HUES64 (cell line): ENCODE results near the gene PPEF2.
"Not testable (repeated sequence)": the region's sequence is repeated elsewhere in the genome, so short reads cannot be mapped to it uniquely, and the experiment has no call there.

Experiments used
- H3K27ac ChIP-seq: 2 replicates; pipeline ENCODE4 v1.7.0; 2013; ENCODE audit warnings: low read depth, low read length, inconsistent platforms
- H3K27me3 ChIP-seq: 2 replicates; pipeline ENCODE4 v1.6.1; 2013; ENCODE audit warnings: mild to moderate bottlenecking, low read length; ENCODE audit not compliant: insufficient read depth
- H3K36me3 ChIP-seq: 2 replicates; pipeline ENCODE4 v1.6.1; 2013; ENCODE audit warnings: mild to moderate bottlenecking, low read length; ENCODE audit not compliant: insufficient read depth
- H3K4me1 ChIP-seq: 2 replicates; pipeline ENCODE4 v1.6.1; 2013; ENCODE audit warnings: mild to moderate bottlenecking, low read length, moderate library complexity; ENCODE audit not compliant: insufficient read depth
- H3K4me3 ChIP-seq: 2 replicates; pipeline ENCODE4 v1.5.1; 2013; ENCODE audit warnings: mild to moderate bottlenecking, low read length, moderate library complexity
- H3K9ac ChIP-seq: 2 replicates; pipeline ENCODE4 v1.6.1; 2013; ENCODE audit warnings: mild to moderate bottlenecking, low read depth, low read length
- H3K9me3 ChIP-seq: 2 replicates; pipeline ENCODE4 v1.6.1; 2013; ENCODE audit warnings: low read depth, low read length; ENCODE audit not compliant: insufficient read depth
- WGBS: fragments of 150-250, 120-280 bp; methylation state at CpG from one replicate; pipeline ENCODE4 v1.1.7; 2013; ENCODE audit warnings: missing lambda C conversion rate; 5-methylcytosine and 5-hydroxymethylcytosine counted together

The PPEF2 gene

DNA sequence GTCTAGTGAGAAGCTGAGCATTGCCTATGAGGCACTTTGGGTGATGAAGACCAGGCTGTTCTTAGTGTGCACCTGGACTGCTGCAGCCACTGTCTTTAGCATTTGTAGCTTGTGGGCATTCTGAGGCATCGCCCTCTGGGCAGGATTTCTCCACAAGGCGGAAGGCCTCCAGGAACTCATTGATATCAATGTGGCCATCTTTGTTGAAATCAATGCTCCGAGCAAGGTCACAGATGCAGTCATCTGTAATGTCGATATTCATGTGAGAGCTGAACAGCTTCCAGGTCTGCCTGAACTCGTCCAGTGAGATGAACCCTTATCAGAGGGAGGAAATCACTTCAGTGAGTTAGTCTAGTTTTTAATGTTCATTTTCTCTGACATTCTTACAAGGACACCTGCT lies 41.6 kb downstream of the PPEF2 start:
- Histone ChIP-seq H3K27ac (no peak overlapping the region), H3K4me1 (no peaks in the 10 kb centered on the region), H3K36me3 (no peaks in the 10 kb centered on the region), H3K9ac (no peak overlapping the region), H3K9me3 (no peaks in the 10 kb centered on the region), H3K27me3 (no peaks in the 10 kb centered on the region), H3K4me3 (no peak overlapping the region)
- 90% methylated on average over 5 of the region's 5 CpGs for WGBS

GRCh38 chr4:75858721-75859120 lies 43.5 kb downstream of the PPEF2 start:
- Histone ChIP-seq H3K4me1 (no peaks in the 10 kb centered on the region), H3K4me3 (no peak overlapping the region), H3K36me3 (no peaks in the 10 kb centered on the region), H3K27me3 (no peaks in the 10 kb centered on the region), H3K9ac (no peak overlapping the region), H3K9me3 (no peaks in the 10 kb centered on the region), H3K27ac (no peak overlapping the region)
- WGBS: 54% methylated on average over 1 of the region's 1 CpG

GRCh38 chr4:75849461-75849860 lies 52.8 kb downstream of the PPEF2 start:
- no peak overlapping the region for H3K27ac ChIP-seq
- H3K27me3 ChIP-seq: no peaks in the 10 kb centered on the region
- 71% methylated on average over 6 of the region's 6 CpGs for WGBS
- no peak overlapping the region for H3K4me3 ChIP-seq
- H3K36me3 ChIP-seq: no peaks in the 10 kb centered on the region
- H3K9ac ChIP-seq: no peak overlapping the region
- peaks cover 10% of the 10 kb centered on the region for H3K4me1 ChIP-seq
- H3K9me3 ChIP-seq: no peaks in the 10 kb centered on the region

- Histone ChIP-seq H3K9me3 (no peaks in the 10 kb centered on the region), H3K36me3 (no peaks in the 10 kb centered on the region), H3K9ac (no peak overlapping the region), H3K4me3 (no peak overlapping the region), H3K27ac (no peak overlapping the region), H3K27me3 (no peaks in the 10 kb centered on the region), H3K4me1 (peaks cover 10% of the 10 kb centered on the region)
- 97% methylated on average over 4 of the region's 4 CpGs for WGBS
These were observed 53.4 kb downstream of the PPEF2 start for GRCh38 chr4:75848891-75849290.

DNA sequence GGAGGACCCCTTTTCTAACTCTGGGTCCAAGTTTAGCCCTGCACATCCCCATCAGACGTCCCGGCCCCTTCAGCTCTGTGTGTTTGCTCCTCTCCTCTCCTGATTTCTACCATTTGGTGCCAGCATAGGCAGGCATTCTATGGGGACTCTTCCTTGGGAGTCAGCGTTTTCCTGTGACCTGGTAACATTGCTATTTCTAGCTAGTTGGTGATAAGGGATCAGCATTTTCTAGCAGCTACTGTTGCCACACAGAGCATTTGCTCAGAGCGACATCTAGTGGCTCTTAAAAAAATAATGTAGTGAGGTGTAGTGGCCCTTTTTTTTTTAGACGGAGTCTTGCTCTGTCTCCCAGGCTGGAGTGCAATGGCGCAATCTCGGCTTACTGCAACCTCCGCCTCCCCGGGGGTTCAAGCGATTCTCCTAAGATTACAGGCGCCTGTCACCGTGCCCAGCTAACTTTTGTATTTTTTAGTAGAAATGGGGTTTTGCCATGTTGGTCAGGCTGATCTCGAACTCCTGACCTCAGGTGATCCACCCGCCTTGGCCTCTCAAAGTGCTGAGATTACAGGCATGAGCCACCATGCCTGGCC lies 54.0 kb downstream of the PPEF2 start:
- not testable (repeated sequence) for H3K27ac ChIP-seq, H3K9ac ChIP-seq, H3K4me3 ChIP-seq, H3K36me3 ChIP-seq, H3K9me3 ChIP-seq, H3K27me3 ChIP-seq
- 26% methylated on average over 14 of the region's 14 CpGs for WGBS
- peaks cover 10% of the 10 kb centered on the region for H3K4me1 ChIP-seq

- WGBS: 100% methylated on average over 1 of the region's 2 CpGs
These were observed 56.3 kb downstream of the PPEF2 start for GRCh38 chr4:75845992-75846391.

DNA sequence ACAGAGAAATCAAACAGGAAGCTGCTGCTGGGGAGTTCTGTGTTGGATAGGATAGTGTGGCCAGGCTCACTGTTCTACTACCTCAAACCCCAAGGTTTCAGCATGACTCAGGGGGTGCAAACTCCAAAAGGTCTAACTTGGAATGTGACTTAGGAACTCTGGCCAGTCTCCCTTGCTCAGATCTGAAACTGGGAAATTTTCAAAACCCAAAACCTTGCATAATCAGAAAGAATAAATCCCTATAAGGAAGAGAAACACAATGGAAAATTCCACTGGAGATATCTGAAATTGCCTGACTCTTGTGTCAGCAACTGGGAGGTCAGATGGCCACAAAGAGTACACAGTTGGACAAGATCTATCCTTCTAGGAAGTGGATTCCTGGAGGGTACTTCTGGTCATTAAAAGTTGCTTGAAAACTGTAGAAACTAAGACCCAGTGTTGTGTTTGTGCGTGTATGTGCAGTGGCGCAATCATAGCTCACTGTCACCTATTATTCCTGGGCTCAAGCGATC lies 58.0 kb downstream of the PPEF2 start:
- Histone ChIP-seq H3K9ac (no peak overlapping the region), H3K27me3 (no peaks in the 10 kb centered on the region), H3K4me3 (no peak overlapping the region), H3K36me3 (no peaks in the 10 kb centered on the region), H3K9me3 (no peaks in the 10 kb centered on the region), H3K4me1 (peaks cover 6% of the 10 kb centered on the region; the same call in 1 of the 2 replicates), H3K27ac (no peak overlapping the region)
- 96% methylated on average over 3 of the region's 3 CpGs for WGBS

More at GRCh38 chr4:75845992-75846391, 56.3 kb downstream of the PPEF2 start:
- no peak overlapping the region for H3K9ac ChIP-seq
- H3K4me3 ChIP-seq: no peak overlapping the region
- H3K9me3 ChIP-seq: no peaks in the 10 kb centered on the region
- H3K36me3 ChIP-seq: no peaks in the 10 kb centered on the region
- no peaks in the 10 kb centered on the region for H3K27me3 ChIP-seq
- H3K4me1 ChIP-seq: peaks cover 10% of the 10 kb centered on the region
- no peak overlapping the region for H3K27ac ChIP-seq

DNA sequence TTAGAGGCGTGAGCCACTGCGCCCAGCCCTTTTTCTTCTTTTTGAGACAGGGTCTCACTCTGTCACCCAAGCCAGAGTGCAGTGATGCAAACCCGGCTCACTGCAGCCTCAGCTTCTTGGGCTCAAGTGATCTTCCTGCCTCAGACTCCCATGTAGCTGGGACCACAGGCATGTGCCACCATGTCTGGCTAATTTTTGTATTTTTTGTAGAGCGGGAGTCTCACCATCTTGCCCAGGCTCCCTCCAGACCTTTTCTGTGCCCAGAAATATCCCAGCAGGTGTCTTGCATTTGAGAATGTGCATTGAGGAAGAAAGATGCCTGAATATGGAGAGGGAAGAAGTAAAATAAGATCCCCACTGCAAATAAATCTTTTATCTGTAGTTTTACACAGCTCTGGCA lies 58.7 kb downstream of the PPEF2 start:
- 93% methylated on average over 4 of the region's 4 CpGs for WGBS
- H3K27ac ChIP-seq: no peak overlapping the region
- H3K9me3 ChIP-seq: no peaks in the 10 kb centered on the region
- no peak overlapping the region for H3K4me3 ChIP-seq
- H3K9ac ChIP-seq: no peak overlapping the region
- no peaks in the 10 kb centered on the region for H3K27me3 ChIP-seq
- peaks cover 6% of the 10 kb centered on the region; the same call in 1 of the 2 replicates for H3K4me1 ChIP-seq
- no peaks in the 10 kb centered on the region for H3K36me3 ChIP-seq

- Histone ChIP-seq H3K27me3 (no peaks in the 10 kb centered on the region), H3K4me1 (peaks cover 3% of the 10 kb centered on the region; the same call in 1 of the 2 replicates), H3K4me3 (no peak overlapping the region), H3K27ac (no peak overlapping the region), H3K9ac (no peak overlapping the region), H3K9me3 (no peaks in the 10 kb centered on the region), H3K36me3 (no peaks in the 10 kb centered on the region)
- WGBS: 86% methylated on average over 7 of the region's 8 CpGs
These were observed 60.4 kb downstream of the PPEF2 start for GRCh38 chr4:75841641-75842520.

DNA sequence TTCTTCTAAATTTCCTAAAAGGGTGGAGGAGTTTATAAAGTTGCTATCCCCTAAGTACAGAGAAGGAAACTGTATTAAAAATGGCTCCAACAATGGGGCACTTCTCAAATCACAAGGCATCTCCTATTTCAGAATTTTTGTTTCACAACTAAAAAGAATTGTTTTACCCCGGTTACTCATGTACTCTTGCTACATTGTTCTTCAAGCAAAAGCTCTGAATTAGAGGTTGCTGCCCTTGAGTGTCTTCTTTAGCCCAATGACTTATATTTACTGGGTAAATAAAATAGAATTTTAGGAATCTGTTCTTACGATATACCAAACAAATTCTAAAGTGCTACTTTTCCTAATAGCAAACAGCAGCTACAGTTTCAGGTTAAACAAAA lies 67.5 kb downstream of the PPEF2 start:
- 85% methylated on average over 1 of the region's 2 CpGs for WGBS
- H3K4me3 ChIP-seq: no peak overlapping the region
- H3K9me3 ChIP-seq: no peaks in the 10 kb centered on the region
- no peak overlapping the region for H3K9ac ChIP-seq
- H3K27ac ChIP-seq: no peak overlapping the region
- H3K4me1 ChIP-seq: no peaks in the 10 kb centered on the region
- no peaks in the 10 kb centered on the region for H3K36me3 ChIP-seq
- H3K27me3 ChIP-seq: no peaks in the 10 kb centered on the region

- Histone ChIP-seq H3K9me3 (no peaks in the 10 kb centered on the region), H3K9ac (no peak overlapping the region), H3K4me1 (no peaks in the 10 kb centered on the region), H3K36me3 (no peaks in the 10 kb centered on the region), H3K27ac (no peak overlapping the region), H3K4me3 (no peak overlapping the region), H3K27me3 (no peaks in the 10 kb centered on the region)
- 88% methylated on average over 1 of the region's 1 CpG for WGBS
These were observed 68.0 kb downstream of the PPEF2 start for GRCh38 chr4:75834095-75834771.
